Motor neuron (in vitro differentiated cells): Measurements from ENCODE around the gene DPEP1. TPM values are rescaled to one million over a fixed set of nuclear protein-coding genes. Genes with fewer than 3 reads are reported as not detected.

Source experiments
- ATAC-seq, 8 experiments: fragments of 200-7000 bp; cut with Tn5 transposase; replicated peaks in 6 of 8; 2 replicates each; pipeline ENCODE4 v1.8.0; 2021; ENCODE audit warnings: mild to moderate bottlenecking in 8 of 8, moderate library complexity in 8 of 8
- H3K27ac ChIP-seq, 2 donors: fragments of 250-450 bp; sonication (Bioruptor Pico); 2 replicates each; pipeline ENCODE4 v1.9.0; 2021; ENCODE audit warnings: antibody characterized with exemption in 2 of 2, mild to moderate bottlenecking in 2 of 2, moderate library complexity in 1 of 2
- H3K4me1 ChIP-seq, 2 donors: fragments of 250-450 bp; sonication (Bioruptor Pico); replicated peaks in 1 of 2; 2 replicates each; pipeline ENCODE4 v1.6.1; 2021; ENCODE audit warnings: antibody characterized with exemption in 2 of 2, mild to moderate bottlenecking in 2 of 2, moderate library complexity in 1 of 2
- H3K4me3 ChIP-seq, 5 donors: fragments of 250-450 bp; sonication (Bioruptor Pico); 2 replicates each; pipeline ENCODE4 v1.9.0; 2021; ENCODE audit warnings: antibody characterized with exemption in 5 of 5, mild to moderate bottlenecking in 5 of 5, moderate library complexity in 4 of 5
- WGBS, 10 experiments: fragments of 450-650 bp; shearing (Covaris generic); methylation state at CpG; one replicate each; pipeline ENCODE4 v1.0.0; 2022; 5-methylcytosine and 5-hydroxymethylcytosine counted together
- in situ Hi-C, 9 experiments: fragments of 400-800 bp; cut with MboI; loops; one replicate each; pipeline ENCODE4 v1.15.0; 2021; ENCODE audit warnings: low sequenced_read_pairs in 9 of 9, low pct_unique_long_range_greater_than_20kb in 2 of 9; ENCODE audit not compliant: unreplicated experiment in 9 of 9
- total RNA-seq, 8 experiments: library from RNA; unstranded; fragments of 300-600 nt; gene quantifications; 2 replicates each; pipeline versions ENCODE4 v1.2.3 to v1.2.4, GENCODE V29; 2022

The DPEP1 gene
- total RNA-seq, 8 experiments from 2014 or later, result 0.21 to 1.4 (median 0.34) TPM

DNA sequence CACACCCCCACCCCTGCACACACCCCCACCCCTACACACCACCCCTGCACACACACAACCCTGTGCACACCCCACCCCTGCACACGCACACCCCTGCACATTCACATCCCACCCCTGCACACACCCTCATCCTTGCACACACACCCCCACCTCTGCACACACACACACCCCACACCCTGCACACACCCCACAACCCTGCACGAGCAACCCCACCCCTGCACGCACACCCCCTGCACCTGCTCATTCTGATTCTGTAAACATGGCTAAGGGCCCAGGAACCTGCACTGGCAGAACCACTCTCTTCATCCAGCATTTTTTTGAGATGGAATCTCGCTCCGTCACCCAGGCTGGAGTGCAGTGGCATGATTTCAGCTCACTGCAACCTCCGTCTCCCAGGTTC, 25.9 kb downstream of the DPEP1 start:
- in situ Hi-C loops, result no loop called here
- no CpG with 5 or more reads among the region's 6 CpGs for WGBS, 10 experiments
- no peak for ATAC-seq
- Histone ChIP-seq H3K27ac (peak overlapping the region; percentile 91 to 92), H3K4me3 (no peak overlapping the region), H3K4me1 (peaks cover 21 to 22% of the 10 kb centered on the region in 2 donors)

DNA sequence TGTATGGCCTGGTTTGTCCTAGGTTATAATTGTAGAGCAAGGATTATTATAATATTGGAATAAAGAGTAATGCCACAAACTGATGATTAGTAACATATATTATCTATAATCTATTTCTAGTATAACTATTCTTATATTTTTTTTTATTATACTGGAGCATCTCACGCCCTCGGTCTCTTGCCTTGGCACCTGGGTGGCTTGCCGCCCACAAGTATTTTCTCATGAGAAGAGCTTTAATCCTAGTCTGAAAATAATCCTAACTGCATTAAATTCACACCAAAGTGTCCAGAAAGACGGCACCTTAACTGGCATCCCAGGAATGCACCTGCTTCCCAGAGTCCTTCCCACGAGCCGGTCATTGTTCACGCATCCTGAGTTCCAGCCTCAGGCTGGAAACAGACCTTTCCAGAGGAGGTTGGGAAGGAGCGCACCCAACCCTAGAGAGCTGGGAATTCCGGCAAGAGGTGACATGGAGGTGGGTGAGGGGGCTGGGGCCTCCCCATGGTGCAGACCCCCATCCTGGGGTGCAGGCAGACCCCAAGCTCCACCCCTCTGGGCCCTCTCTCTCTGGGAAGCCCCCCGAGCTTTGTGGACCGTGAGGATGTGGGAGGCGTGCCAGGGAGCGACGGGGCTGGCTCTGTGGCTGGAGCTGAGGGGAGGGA, 28.1 kb downstream of the DPEP1 start:
- in situ Hi-C loops, result no loop called here
- ATAC-seq, result no peak

DNA sequence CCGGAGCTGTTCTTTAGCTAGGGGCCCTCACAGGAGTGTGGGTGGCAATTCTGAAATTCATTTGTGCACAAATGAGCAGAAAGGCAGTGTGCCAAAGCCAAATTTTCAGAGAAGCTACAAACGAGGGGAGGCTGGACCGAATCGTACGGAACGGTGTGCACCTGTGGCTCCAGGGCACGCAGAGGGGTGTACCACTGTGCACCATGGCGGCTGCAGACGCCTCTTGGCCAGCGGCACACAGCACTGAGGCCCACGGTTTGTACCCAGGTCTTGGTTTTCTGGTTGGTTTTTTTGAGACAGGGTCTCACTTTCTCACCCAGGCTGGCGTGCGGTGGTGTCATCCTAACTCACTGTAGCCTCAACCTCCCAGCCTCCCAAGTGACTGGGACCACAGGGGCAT, 29.1 kb downstream of the DPEP1 start:
- no peak overlapping the region for H3K4me3 ChIP-seq
- ATAC-seq, result no peak
- WGBS, 10 experiments, result 67 to 100% (median 89%) methylated on average over 1 to 8 of the region's 13 CpGs; no CpG with 5 or more reads in 7 of the 10 experiments
- no peak overlapping the region for H3K27ac ChIP-seq
- peaks cover 21 to 22% of the 10 kb centered on the region in 2 donors for H3K4me1 ChIP-seq
- in situ Hi-C loops, result no loop called here

More for the DNA sequence above, 28.1 kb downstream of the DPEP1 start:
- Histone ChIP-seq H3K4me3 (peak overlapping the region in 2 of 5 donors; percentile 12 to 25), H3K27ac (peak overlapping the region; percentile 91 to 92), H3K4me1 (peaks cover 21 to 22% of the 10 kb centered on the region in 2 donors)
- 0 to 80% (median 62%) methylated on average over 1 to 9 of the region's 14 CpGs; no CpG with 5 or more reads in 2 of the 10 experiments for WGBS, 10 experiments

DNA sequence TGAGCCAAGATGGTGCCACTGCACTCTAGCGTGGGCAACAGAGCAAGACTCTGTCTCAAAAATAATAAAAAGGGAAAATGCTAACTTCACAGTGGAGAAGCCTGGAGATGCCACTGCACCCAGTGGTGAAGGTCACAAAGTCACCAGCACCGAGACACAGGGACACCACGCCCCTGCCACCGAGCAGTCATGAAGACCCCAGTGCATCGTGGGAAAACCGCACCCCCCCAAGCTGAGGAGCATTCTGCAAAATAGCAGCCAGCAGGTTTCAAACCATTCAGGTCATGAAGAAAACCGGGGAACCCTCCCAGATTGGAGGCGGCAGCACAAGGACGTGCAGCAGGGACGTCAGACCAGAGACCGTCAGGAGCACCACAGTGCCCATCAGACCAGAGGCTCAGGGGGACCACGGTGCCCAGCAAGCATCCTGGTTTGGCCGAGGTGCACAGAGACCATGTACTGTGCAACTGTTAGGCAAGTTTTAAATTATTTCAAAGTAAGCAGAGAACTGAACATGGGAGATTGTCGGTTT, 30.4 kb downstream of the DPEP1 start:
- no peak overlapping the region for H3K27ac ChIP-seq
- no peak for ATAC-seq
- WGBS, 10 experiments, result 53 to 96% (median 80%) methylated on average over 1 to 6 of the region's 14 CpGs; no CpG with 5 or more reads in 3 of the 10 experiments
- H3K4me3 ChIP-seq, result no peak overlapping the region
- peaks cover 21 to 22% of the 10 kb centered on the region in 2 donors for H3K4me1 ChIP-seq
- in situ Hi-C loops, result no loop called here

DNA sequence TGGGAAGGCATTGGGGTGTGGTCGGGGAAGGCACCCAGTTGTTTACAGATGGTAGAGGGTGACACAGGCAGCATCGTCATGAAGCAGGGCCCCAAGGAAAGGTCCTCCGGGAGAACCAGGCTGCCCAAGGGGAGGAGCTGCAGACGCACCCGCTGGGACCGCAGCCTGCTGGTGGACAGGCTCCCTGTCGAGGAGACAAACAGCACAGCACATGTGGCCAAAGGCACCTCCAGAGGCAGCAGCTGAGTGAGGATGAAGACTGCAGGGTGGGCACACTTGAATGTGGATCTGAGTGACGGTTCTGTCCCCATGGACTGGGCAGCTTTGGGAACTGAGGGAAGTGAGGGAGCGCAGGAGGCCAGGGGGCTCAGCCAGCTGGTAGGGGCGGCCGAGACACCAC, 31.7 kb downstream of the DPEP1 start:
- ATAC-seq, result no peak
- no peak overlapping the region for H3K27ac ChIP-seq
- 60 to 90% (median 80%) methylated on average over 1 to 2 of the region's 11 CpGs; no CpG with 5 or more reads in 6 of the 10 experiments for WGBS, 10 experiments
- no peak overlapping the region for H3K4me3 ChIP-seq
- in situ Hi-C loops, result no loop called here
- H3K4me1 ChIP-seq, result peaks cover 13 to 14% of the 10 kb centered on the region in 2 donors

DNA sequence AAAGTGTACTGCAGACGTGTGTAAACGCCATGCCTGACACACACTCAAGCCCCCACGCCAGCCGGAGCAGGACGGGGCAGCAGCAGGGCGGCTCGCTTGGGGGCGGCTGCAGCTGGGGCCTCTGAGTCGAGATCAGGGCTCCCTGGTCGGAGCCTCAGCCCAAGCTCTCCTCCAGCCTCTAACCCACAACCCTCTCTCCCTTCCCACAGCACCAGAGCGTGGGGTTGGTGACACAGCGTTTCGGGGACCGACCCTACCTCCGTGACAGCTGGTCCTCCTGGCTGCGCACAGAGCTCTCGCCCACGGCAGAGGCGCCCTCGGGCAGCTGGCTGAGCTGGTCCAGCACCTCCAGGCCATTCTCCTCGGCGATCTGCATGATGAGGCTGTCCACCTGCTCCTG, 32.8 kb downstream of the DPEP1 start:
- peaks cover 8 to 9% of the 10 kb centered on the region in 2 donors for H3K4me1 ChIP-seq
- in situ Hi-C loops, result no loop called here
- no peak for ATAC-seq
- no peak overlapping the region for H3K27ac ChIP-seq
- WGBS, 10 experiments, result 84 to 100% (median 95%) methylated on average over 1 to 5 of the region's 22 CpGs; no CpG with 5 or more reads in 6 of the 10 experiments
- H3K4me3 ChIP-seq, result no peak overlapping the region

DNA sequence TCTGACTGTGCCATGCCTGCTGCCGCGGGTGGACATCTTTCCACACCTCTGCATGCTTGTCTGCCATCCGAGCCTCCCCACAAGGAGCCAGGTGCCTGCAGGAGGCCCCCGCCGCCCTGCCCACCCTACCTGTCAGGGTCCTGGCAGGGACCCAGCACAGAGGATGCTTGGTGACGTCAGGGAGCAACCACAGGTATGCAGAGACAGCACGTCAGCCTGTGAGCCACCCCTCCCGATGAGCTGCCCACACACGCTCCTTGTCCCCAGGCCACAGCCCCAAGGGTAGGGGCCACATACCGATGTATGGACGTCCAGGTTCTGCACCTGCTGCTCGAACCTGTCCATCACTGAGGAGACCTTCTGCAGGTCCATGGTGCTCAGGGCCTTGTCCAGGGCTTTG, 33.5 kb downstream of the DPEP1 start:
- Histone ChIP-seq H3K4me3 (no peak overlapping the region), H3K27ac (no peak overlapping the region), H3K4me1 (peaks cover 2% of the 10 kb centered on the region in 2 donors)
- ATAC-seq, result no peak
- in situ Hi-C loops, result no loop called here
- WGBS, 10 experiments, result 67 to 89% methylated on average over 1 to 3 of the region's 12 CpGs; no CpG with 5 or more reads in 8 of the 10 experiments

DNA sequence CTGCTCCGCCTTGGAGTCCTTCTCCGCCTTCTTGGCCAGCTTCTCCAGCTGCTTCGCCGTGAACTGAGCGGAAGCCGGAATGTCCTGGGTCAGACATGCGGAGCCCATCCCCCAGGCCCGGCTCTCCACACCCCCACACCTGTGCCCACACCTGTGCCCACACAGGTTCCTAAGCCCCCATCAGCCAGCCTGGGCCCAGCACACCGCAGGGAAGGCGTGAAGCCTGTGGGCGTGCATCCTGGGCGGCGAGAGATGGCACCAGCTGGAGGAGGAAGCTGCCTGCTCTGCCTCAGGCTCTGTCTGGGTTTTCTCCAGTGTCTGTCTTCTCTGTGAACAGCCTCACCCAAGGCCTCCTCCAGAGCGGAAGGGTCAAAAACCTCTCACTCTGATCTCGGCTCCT, 38.1 kb downstream of the DPEP1 start:
- 91 to 100% (median 93%) methylated on average over 1 to 12 of the region's 15 CpGs; no CpG with 5 or more reads in 5 of the 10 experiments for WGBS, 10 experiments
- in situ Hi-C loops, result no loop called here
- ATAC-seq, result peak in 1 of 8 experiments; percentile 10
- Histone ChIP-seq H3K4me3 (no peak overlapping the region), H3K4me1 (peaks cover 4 to 5% of the 10 kb centered on the region in 2 donors), H3K27ac (no peak overlapping the region)

DNA sequence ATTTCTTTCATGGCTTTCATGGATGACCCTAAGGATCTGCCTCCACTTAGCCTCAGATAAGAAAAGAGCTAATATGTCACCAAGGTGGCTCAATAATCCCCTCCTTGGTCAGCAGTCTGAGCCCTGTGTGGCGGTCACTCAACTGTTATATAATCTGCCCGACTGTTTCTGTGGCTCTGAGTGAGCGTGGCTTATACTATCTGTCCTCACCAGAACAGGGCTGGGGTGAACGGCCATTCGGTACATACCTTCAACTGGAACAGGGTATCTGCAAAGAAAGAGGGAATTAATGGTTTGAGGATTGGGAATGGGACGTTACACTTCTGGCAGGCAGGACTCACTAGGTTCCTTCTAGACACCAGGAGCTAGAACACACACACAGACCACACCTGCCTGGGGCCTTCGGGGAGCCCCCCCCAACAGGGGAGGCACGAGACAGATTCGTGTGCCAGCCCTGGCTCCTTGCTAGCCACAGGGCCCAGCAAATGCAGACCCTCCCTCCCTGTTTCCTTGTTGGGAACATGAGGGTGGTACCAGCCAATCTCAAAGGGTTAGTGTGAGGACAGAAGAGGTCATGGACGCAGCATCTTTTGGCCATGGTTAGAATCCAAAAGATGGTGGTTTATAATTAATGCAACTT, 40.3 kb downstream of the DPEP1 start:
- Histone ChIP-seq H3K4me1 (peaks cover 10% of the 10 kb centered on the region in 2 donors), H3K4me3 (no peak overlapping the region), H3K27ac (no peak overlapping the region)
- WGBS, 10 experiments, result 77 to 100% (median 88%) methylated on average over 1 to 6 of the region's 10 CpGs; no CpG with 5 or more reads in 2 of the 10 experiments
- in situ Hi-C loops, result no loop called here
- ATAC-seq, result no peak

DNA sequence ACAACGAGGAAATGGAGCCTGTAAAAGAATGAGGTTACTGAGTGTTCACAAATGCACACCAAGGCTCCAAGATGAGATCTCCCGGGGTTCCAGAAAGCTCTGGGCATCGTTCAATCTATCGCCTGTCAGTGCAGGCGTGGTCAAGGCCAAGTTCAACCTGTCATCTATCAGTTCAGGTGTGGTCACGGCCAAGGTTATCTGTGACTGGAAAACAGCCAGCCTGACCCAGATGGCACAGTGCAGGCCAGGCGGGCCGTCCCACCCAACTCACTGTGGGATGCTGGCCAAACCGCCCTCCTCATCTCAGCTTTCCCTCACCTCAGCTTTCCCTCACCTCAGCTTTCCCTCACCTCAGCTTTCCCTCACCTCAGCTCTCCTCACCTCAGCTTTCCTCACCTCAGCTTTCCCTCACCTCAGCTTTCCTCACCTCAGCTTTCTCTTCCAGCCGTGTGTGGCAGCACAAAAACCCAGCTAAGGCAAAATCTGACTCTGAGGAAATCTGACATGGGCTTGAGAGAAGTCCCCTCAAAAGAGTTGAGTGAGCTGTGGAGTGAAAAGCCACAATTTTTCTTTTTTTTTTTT, 41.7 kb downstream of the DPEP1 start:
- ATAC-seq, result no peak
- Histone ChIP-seq H3K4me1 (peaks cover 13 to 15% of the 10 kb centered on the region in 2 donors), H3K27ac (no peak overlapping the region), H3K4me3 (no peak overlapping the region)
- WGBS, 10 experiments, result 17 to 100% (median 92%) methylated on average over 1 to 8 of the region's 10 CpGs; no CpG with 5 or more reads in 1 of the 10 experiments
- in situ Hi-C loops, result no loop called here

DNA sequence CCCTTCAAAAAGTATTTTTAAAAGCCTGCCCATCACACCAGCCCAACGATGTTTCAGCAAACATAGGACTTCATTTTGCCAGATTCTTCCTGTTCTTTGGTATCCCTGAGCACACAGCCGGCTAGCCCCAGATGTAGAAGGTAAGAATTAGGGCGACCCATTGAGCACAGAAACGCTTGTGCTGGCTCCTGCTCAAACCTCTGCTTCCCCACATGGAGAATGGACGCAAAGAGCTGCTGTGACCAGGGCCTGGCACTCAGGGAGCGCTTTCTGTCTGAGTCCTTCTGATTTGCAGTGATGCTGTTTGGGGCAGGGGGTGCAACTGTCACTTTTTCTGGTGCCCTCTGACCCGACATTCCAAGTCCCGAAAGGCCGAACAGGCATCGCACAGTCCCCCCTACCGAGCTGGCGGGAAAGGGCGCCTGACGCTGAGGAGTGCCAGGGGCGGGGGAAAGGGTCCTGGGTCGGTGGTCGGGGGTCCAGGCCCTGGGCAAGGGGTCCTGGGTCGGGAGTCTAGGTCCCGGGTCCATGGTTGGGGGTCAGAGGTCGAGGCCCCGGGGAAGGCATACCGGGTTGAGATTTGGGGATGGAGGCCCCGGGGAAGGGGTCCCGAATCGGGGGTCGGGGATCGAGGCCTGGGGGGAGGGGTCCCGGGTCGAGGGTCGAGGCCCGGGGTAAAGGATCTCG, 43.1 kb downstream of the DPEP1 start:
- 60 to 100% (median 72%) methylated on average over 1 to 8 of the region's 32 CpGs; no CpG with 5 or more reads in 4 of the 10 experiments for WGBS, 10 experiments
- ATAC-seq, result no peak
- peaks cover 13 to 15% of the 10 kb centered on the region in 2 donors for H3K4me1 ChIP-seq
- peak overlapping the region; percentile 71 to 95 (median 81) for H3K4me3 ChIP-seq
- H3K27ac ChIP-seq, result no peak overlapping the region
- in situ Hi-C loops, result no loop called here

DNA sequence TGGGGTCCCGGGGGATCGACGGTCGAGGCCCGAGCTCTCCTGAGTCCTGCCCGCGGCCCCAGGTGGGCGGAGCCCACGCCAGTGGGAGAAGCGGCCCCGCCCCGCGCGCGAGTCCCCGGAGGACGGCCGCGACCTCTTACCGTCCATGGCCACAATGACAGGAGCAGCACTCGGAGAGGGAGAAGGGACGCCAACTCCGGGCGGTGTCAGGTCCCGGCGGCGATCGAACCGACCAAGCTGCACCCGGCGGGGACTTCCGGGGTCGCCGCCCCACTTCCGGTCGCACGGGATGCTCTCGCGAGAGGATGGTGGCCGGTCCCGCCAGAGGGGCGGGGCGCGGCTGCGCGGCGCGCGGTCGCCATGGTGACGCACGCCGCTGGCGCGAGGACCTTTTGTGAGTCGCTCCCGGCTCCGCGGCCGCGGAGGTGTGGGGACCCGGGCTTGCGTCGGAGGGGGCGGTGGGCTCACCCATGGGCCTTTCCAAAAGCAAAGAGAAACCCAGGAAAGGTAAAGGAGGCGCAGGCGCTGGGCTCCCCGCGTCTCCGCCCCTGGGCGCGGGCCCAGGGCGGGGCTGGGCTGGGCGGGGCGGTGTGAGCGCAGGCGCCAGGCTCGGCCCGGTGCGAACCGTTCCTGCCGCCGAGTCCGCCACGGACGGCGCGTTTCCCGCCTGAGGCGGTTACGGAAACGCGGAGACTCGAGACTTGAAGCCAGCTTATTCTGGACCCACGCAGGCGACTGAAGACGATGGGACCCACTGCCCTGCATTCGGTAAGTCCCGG, 44.2 kb downstream of the DPEP1 start, which contains the start of the genes CHMP1A and SPATA33:
TSS of gene CHMP1A (minus strand) at position 267 of the 779 bp plus-strand sequence. CDS start at position 147, 120 bp downstream.
TSS of gene SPATA33 (plus strand) at position 395 of the 779 bp plus-strand sequence. CDS start at position 471, 76 bp downstream.
- Histone ChIP-seq H3K27ac (peak within 1 kb of the TSS; percentile 65 to 83), H3K4me1 (peaks cover 13 to 15% of the 10 kb centered on the region in 2 donors), H3K4me3 (peak within 1 kb of the TSS; percentile 71 to 95 (median 81))
- peak; percentile 93 to 97 (median 95) for ATAC-seq
- in situ Hi-C loops, result no loop called here
- 0% methylated on average over 3 to 9 of the region's 99 CpGs; no CpG with 5 or more reads in 7 of the 10 experiments for WGBS, 10 experiments
